Activated CD4-positive, CD25-positive, alpha-beta regulatory T cell treated with anti-CD3 and anti-CD28 coated beads, Interleukin-2, amount 50 U/mL, for 24 hours (primary cell): ENCODE measurements around the gene ZNF561.
"Not testable (repeated sequence)": the region's sequence is repeated elsewhere in the genome, so short reads cannot be mapped to it uniquely, and the experiment has no call there.

Source experiments
- ATAC-seq, 2 donors: fragments of 150-1000 bp; cut with Tn5 transposase; one replicate each; pipeline ENCODE4 v1.10.0; 2021; ENCODE audit warnings: mild to moderate bottlenecking in 1 of 2, moderate library complexity in 1 of 2

Gene ZNF561

GRCh38 chr19:9621156-9622037, at the start of gene ZNF561:
Gene ZNF561, minus strand, starts transcription at chr19:9621232. Its CDS starts 1,776 bp downstream, at chr19:9619456.
- peak; percentile 92 for ATAC-seq

GRCh38 chr19:9668544-9668943, 47.5 kb upstream of the ZNF561 start:
- no peak for ATAC-seq

- ATAC-seq, result no peak
Measured at GRCh38 chr19:9667898-9668297, 46.9 kb upstream of the ZNF561 start.

- ATAC-seq, result no peak
Measured at GRCh38 chr19:9658769-9659168, 37.7 kb upstream of the ZNF561 start.

DNA sequence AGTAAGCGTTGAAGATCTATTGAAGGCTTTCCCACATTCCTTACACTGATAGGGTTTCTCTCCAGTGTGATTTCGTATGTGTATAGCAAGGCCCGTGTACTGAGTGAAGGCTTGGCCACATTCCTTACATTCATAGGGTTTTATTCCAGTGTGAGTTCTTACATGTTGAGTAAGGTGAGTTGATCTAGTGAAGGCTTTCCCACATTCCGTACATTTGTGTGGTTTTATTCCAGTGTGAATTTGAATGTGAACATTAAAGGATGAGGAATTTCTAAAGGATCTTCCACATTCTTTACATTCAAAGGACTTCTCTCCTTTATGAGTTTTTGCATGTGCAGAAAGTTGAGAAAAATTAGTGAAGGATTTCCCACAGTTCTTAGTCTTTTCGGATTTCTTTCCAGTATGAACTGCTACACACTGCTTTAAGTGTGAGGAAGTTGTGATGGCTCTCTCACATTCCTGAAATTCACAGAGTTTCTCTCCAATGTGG, 32.1 kb upstream of the ZNF561 start:
- ATAC-seq, result not testable (repeated sequence)

GRCh38 chr19:9651464-9651863, 30.4 kb upstream of the ZNF561 start:
- not testable (repeated sequence) for ATAC-seq

GRCh38 chr19:9650345-9650744, 29.3 kb upstream of the ZNF561 start:
- no peak for ATAC-seq

GRCh38 chr19:9645472-9645871, 24.4 kb upstream of the ZNF561 start:
- no peak for ATAC-seq

DNA sequence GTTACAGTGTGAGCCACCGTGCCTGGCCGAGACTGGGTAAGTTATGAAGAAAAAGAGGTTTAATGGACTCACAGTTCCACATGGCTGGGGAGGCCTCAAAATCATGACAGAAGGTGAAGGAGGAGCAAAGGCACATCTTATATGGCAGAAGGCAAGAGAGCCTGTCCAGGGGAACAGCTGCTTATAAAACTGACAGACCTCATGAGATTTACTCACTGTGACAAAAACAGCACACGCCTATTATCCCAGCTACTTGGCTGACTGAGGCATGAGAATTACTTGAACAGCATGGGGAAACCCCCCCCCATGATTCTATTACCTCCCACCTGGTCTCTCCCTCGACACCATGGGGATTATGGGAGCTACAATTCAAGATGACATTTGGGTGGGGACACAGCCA, 23.4 kb upstream of the ZNF561 start:
- ATAC-seq, result no peak

DNA sequence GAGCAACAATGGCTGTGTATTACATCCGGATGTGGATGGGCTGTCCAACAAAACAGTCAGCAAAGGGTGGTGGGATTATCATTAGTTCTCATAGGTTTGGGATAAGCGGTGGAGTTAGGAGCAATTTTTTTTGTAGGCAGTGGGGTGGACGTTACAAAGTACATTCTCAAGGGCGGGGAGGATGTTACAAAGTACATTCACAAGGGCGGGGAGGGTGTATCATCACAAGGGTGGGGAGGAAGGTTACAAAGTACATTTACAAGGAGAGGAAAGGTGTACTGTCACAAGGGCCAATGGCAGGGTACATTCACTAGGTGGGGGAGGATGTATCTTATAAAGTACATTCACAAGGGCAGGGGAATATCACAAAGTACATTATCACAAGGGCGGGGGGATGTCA, 20.8 kb upstream of the ZNF561 start:
- ATAC-seq, result no peak

DNA sequence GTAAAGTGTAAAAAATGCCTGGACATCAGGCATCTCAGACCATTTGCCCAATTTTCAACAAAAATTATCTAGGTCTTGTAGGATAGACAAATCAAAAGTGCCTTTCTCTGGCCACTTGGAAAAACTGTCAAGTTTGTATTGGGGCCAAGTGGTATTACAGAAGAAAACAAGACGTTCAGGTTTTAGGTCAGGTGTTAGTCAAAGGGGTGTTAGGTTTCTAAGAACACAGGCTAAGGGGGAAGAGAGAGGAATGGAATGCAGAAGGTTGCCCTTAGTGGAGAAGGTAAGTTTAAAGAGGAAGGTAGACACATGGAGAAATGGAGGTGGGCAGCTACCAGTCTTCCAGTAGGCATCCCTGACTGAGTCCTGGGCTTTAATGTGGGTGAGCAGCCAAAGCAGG, 19.9 kb upstream of the ZNF561 start:
- no peak for ATAC-seq

DNA sequence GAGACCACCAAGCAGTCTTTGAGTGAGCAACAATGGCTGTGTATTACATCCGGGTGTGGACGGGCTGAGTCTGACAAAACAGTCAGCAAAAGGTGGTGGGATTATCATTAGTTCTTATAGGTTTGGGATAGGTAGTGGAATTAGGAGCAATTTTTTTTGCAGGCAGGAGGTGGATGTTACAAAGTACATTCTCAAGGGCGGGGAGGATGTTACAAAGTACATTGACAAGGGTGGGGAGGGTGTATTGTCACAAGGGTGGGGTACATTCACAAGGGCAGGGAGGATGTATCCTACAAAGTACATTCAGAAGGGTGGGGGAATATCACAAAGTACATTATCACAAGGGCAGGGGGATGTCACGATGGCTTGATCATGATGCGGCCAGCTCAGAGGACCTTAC, 15.0 kb upstream of the ZNF561 start:
- ATAC-seq, result no peak

DNA sequence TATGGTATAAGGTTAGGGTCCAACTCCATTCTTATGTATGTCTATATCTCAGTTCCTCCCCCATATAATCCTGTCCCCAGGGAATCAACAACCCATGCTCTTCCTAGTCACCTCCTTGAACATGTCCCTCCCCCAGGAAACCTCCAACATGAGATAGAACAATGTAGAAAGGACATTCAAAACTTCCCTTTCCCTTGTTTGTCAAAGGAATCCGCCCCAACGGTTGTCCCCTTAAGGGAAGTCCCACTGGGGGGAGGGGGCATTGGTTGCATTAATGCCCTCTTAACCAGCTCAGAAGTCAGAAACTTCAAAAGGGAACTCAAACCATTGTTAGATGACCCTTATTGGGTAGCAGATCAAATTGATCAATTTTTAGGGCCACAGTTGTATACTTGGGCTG, 6.8 kb upstream of the ZNF561 start:
- ATAC-seq, result no peak

- no peak for ATAC-seq
Measured at GRCh38 chr19:9622531-9622930, 1.5 kb upstream of the ZNF561 start.

- no peak for ATAC-seq
Measured at GRCh38 chr19:9620842-9621155, 233 bp downstream of the ZNF561 start.

GRCh38 chr19:9615844-9616243, 5.2 kb downstream of the ZNF561 start:
- ATAC-seq, result no peak

GRCh38 chr19:9610484-9611113, 10.4 kb downstream of the ZNF561 start:
- ATAC-seq, result no peak

GRCh38 chr19:9608912-9609311, 12.1 kb downstream of the ZNF561 start:
- no peak for ATAC-seq

DNA sequence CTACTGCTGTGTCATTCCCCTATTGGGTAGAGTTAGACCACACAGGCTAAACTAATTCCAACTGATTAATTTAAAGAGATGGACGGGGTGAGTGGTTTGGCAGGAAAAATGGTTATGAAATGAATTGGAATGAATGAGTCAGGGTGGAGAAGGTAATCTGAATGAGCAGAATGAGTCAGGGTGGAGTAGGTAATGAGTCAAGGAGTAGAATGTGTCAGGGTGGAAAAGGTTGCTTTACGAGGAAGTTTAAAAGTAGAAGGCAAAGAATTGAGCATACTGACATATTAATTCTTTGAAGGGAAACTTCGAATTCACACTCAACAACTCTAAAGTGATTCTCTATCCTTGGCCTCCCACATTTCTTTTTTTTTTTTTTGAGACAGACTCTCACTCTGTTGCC, 24.0 kb downstream of the ZNF561 start:
- ATAC-seq, result peak; percentile 76 to 92

GRCh38 chr19:9586764-9587163, 34.3 kb downstream of the ZNF561 start:
- ATAC-seq, result peak; percentile 37 to 53

GRCh38 chr19:9584073-9584833, 36.8 kb downstream of the ZNF561 start, which contains the start of gene ZNF121:
Gene ZNF121, minus strand, starts transcription at chr19:9584504. Its CDS starts 16,407 bp downstream, at chr19:9568097.
- ATAC-seq, result peak; percentile 74 to 85

GRCh38 chr19:9582081-9582725, 38.8 kb downstream of the ZNF561 start:
- ATAC-seq, result not testable (repeated sequence)

GRCh38 chr19:9580728-9581127, 40.3 kb downstream of the ZNF561 start:
- ATAC-seq, result peak; percentile 42 to 62
